GM04503 (cell line): ENCODE measurements around the gene PATL2.
"Not testable (repeated sequence)": the region's sequence is repeated elsewhere in the genome, so short reads cannot be mapped to it uniquely, and the experiment has no call there.

ENCODE experiments used
- DNase-seq: peaks from one replicate; pipeline ENCODE4 v3.0.0-alpha.2; 2012; ENCODE audit warnings: low read depth

Gene PATL2

DNA sequence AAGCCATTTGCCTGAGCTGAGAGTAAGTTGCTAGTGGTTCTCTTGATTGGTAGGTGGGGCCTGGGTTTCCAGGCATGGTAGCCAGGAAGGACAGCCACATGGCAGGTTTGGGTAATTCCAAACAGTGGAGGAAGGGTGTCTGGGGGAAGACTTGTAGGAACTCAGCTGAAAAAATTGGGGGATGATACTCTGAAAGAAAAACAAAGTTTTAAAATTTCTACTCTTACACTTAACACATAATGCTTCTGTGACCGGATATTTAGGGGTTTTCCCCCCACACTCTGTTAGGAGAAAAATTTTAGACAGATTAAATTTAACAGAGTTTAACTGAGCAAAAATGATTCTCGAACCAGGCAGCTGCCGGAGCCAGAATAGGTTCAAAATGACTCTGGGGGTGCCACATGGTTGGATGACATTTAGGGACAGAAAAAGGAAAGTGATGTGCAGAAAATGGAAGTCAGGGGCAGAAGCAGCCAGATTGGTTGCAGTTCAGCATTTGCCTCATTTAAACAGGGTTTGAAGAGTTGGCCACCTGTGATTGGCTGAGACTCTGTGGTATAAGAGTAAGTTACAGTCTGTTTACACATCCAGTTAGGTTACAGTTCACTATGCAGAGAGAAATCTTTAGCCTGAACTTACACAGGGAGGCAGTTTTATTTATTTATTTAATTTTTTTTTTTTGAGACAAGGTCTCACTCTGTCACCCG lies 8.3 kb upstream of the PATL2 start:
- no peak for DNase-seq

DNA sequence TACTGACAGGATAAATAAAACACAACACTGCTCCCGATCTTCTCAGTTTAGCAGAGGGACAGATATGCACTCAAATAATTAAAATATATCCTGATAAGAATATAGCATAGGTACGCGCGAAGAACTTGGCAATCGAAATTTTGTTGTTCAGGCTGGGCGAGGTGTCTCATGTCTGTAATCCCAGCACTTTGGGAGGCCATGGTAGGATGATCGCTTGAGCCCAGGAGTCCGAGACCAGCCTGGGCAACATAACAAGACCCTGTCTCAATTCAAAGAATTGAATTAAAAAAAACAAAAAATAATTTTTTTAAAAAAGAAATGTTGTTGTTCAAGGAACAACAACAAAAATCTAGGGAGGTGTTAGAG lies 7.8 kb upstream of the PATL2 start:
- DNase-seq: no peak

DNA sequence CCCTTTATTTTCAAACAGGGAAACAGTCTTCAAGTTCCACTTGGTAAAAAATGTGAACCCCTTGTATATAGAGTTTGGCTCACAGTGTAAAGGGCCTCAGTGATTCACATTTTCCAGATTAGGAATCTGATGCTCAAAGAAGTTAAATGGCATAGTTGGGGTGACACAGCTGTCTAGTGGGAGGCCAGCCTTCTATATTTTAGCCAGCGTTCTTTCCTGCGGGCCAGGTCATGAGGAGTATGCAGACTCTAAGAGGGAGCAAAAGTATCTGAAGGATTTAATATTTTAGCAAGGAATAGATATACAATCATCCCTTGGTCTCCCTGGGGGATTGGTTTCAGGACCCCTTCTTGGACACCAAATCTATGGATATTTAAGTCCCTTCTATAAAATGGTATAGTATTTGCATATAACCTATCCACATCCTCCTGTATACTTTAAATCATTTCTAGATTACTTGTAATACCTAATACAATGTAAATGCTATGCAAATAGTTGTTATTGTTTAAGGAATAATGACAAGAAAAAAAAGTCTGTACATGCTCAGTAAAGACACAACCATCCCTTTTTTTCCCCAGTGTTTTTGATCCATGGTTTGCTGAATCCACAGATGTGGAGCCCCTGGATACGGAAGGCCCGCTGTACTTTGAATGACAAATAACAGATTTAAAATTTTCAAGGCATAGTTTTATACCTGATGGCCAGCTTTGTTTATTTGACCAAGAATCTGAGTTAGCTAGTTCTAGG lies 7.2 kb upstream of the PATL2 start:
- DNase-seq: no peak

DNA sequence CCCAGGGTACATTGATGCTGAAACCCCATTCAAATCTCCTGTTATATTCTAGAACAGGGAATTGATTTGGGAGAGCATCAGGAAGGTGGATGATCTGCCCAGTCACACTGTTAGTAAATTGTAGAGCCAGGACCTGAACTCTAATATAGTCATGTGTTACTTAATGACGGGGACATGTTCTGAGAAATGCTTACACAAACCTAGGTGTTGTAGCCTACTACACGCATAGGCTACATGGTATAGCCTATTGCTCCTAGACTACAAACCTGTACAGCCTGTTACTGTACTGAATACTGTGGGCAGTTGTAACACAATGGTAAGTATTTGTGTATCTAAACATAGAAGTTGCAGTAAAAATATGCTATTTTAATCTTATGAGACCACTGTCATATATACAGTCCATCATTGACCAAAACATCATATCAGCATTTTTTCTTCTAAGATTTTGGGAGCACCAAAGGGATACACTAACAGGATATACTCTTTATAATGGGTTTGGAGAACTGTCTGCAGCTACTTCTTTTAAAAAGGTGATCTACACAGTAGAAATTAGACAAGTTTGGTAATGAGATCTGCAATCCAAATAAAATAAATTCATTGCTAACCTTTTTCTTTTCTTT lies 6.0 kb upstream of the PATL2 start:
- DNase-seq: no peak

DNA sequence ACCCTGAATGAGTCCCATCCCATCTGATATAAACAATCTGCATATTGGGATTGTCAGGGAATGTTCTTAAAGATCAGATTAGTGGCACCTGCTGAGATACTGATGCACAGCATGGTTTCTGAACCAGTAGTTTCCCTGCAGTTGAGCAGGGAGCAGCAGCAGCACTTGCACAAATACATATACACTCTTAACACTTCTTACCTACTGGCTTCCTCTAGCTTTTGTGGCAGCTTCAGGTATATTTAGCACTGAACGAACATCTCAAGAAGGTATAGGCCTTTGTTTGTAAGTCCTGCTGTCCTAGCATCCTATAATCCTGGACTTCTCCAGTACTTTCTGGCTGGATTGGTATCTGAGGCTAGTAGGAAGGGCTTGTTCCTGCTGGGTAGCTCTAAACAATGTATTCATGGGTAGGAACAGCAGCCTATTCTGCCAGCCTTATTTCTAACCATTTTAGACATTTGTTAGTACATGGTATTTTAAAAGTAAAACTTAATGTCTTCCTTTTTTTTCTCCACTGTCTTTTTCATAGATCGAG lies 4.7 kb upstream of the PATL2 start:
- DNase-seq: no peak

DNA sequence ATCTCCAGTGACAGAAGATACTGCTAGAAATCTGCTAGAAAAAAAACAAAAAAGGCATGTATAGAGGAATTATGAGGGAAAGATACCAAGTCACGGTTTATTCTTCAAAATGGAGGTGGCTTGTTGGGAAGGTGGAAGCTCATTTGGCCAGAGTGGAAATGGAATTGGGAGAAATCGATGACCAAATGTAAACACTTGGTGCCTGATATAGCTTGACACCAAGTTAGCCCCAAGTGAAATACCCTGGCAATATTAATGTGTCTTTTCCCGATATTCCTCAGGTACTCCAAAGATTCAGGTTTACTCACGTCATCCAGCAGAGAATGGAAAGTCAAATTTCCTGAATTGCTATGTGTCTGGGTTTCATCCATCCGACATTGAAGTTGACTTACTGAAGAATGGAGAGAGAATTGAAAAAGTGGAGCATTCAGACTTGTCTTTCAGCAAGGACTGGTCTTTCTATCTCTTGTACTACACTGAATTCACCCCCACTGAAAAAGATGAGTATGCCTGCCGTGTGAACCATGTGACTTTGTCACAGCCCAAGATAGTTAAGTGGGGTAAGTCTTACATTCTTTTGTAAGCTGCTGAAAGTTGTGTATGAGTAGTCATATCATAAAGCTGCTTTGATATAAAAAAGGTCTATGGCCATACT lies 4.1 kb upstream of the PATL2 start:
- DNase-seq: no peak

DNA sequence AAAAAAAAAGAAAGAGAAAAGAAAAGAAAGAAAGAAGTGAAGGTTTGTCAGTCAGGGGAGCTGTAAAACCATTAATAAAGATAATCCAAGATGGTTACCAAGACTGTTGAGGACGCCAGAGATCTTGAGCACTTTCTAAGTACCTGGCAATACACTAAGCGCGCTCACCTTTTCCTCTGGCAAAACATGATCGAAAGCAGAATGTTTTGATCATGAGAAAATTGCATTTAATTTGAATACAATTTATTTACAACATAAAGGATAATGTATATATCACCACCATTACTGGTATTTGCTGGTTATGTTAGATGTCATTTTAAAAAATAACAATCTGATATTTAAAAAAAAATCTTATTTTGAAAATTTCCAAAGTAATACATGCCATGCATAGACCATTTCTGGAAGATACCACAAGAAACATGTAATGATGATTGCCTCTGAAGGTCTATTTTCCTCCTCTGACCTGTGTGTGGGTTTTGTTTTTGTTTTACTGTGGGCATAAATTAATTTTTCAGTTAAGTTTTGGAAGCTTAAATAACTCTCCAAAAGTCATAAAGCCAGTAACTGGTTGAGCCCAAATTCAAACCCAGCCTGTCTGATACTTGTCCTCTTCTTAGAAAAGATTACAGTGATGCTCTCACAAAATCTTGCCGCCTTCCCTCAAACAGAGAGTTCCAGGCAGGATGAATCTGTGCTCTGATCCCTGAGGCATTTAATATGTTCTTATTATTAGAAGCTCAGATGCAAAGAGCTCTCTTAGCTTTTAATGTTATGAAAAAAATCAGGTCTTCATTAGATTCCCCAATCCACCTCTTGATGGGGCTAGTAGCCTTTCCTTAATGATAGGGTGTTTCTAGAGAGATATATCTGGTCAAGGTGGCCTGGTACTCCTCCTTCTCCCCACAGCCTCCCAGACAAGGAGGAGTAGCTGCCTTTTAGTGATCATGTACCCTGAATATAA lies 2.2 kb upstream of the PATL2 start:
- no peak for DNase-seq

DNA sequence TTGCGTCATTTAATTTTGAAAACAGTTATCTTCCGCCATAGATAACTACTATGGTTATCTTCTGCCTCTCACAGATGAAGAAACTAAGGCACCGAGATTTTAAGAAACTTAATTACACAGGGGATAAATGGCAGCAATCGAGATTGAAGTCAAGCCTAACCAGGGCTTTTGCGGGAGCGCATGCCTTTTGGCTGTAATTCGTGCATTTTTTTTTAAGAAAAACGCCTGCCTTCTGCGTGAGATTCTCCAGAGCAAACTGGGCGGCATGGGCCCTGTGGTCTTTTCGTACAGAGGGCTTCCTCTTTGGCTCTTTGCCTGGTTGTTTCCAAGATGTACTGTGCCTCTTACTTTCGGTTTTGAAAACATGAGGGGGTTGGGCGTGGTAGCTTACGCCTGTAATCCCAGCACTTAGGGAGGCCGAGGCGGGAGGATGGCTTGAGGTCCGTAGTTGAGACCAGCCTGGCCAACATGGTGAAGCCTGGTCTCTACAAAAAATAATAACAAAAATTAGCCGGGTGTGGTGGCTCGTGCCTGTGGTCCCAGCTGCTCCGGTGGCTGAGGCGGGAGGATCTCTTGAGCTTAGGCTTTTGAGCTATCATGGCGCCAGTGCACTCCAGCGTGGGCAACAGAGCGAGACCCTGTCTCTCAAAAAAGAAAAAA lies 1.4 kb upstream of the PATL2 start:
- no peak for DNase-seq

DNA sequence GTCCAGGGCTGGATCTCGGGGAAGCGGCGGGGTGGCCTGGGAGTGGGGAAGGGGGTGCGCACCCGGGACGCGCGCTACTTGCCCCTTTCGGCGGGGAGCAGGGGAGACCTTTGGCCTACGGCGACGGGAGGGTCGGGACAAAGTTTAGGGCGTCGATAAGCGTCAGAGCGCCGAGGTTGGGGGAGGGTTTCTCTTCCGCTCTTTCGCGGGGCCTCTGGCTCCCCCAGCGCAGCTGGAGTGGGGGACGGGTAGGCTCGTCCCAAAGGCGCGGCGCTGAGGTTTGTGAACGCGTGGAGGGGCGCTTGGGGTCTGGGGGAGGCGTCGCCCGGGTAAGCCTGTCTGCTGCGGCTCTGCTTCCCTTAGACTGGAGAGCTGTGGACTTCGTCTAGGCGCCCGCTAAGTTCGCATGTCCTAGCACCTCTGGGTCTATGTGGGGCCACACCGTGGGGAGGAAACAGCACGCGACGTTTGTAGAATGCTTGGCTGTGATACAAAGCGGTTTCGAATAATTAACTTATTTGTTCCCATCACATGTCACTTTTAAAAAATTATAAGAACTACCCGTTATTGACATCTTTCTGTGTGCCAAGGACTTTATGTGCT lies 721 bp upstream of the PATL2 start:
- DNase-seq: no peak

DNA sequence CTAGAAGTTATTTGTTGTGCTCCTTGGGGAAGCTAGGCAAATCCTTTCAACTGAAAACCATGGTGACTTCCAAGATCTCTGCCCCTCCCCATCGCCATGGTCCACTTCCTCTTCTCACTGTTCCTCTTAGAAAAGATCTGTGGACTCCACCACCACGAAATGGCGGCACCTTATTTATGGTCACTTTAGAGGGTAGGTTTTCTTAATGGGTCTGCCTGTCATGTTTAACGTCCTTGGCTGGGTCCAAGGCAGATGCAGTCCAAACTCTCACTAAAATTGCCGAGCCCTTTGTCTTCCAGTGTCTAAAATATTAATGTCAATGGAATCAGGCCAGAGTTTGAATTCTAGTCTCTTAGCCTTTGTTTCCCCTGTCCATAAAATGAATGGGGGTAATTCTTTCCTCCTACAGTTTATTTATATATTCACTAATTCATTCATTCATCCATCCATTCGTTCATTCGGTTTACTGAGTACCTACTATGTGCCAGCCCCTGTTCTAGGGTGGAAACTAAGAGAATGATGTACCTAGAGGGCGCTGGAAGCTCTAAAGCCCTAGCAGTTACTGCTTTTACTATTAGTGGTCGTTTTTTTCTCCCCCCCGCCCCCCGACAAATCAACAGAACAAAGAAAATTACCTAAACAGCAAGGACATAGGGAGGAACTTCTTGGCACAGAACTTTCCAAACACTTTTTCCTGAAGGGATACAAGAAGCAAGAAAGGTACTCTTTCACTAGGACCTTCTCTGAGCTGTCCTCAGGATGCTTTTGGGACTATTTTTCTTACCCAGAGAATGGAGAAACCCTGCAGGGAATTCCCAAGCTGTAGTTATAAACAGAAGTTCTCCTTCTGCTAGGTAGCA lies 657 bp downstream of the PATL2 start:
- no peak for DNase-seq

DNA sequence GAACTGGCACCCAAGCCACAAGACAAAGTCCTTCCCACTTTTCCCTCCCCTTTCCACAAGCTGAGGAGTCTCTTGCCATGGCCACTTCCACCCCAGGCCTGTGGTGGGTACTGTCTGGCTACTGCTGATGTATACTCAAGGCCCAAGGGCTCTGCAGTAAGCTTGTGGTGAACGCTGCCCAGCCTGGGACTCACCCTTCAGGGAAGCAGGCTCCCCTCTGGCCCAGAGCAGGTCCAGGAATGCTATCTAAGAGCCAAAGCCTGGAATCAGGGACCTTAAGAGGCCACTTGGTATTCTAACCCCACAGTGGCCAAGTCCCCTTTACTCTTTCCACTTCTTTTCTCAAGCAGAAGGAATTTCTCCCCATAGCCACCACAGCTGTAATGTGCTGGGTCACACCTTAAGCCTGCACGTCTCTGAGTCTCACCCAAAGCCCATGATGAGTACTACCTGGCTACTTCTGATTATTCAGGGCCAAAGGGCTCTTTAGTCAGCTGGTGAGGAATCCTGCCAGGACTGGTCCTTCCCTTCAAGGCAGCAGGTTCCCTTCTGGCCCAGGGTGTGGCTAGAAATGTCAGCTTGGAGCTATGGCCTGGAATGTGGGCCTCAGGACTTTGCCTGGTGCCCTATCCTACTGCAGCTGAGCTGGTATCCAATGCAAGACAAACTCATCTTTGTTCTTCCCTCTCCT lies 4.0 kb downstream of the PATL2 start:
- DNase-seq: no peak

DNA sequence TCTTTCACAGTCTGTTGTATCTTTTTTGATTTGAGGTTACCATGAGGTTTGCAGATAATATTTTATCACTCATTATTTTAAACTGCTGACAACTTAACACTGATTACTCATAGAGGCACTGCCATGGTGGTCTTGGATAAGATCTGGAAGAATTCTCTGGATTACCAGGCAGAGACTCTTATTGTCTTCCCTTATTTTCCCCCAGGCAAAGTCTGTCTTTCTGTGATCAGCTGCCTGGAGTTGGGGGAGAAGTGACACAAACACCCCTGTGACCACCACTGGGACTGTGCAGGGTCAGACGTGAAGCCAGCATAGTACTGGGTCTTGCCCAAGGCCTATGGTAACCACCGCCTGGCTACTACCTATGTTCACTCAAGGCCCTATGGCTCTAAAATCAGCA lies 4.7 kb downstream of the PATL2 start:
- no peak for DNase-seq

DNA sequence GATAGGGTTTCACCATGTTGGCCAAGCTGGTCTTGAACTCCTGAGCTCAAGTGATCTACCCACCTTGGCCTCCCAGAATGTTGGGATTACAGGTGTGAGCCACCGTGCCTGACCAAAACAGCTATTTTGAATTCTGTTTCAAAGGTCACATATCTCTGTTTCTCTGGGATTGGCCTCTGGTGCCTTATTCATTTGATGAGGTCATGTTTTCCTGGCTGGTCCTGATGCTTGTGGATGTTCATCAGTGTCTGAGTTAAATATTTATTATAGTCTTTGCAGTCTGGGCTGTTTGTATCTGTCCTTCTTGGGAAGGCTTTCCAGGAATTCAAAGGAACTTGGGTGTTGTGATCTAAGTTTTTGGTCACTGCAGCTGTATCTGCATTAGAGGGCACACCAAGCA lies 5.1 kb downstream of the PATL2 start:
- DNase-seq: no peak

DNA sequence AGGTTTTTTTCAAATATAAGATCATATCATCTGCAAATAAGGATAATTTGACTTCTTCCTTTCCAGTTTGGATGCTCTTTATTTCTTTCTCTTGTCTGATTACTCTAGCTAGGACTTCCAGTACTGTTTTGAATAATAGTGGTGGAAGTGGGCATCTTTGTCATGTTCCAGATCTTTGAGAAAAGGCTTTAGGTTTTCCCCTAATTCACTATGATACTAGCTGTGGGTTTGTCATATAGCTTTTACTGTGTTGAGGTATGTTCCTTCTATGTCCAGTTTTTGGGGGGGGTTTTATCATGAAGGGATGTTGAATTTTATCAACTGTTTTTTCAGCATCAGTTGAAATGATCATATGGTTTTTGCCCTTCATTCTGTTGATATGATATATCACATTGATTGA lies 10.4 kb downstream of the PATL2 start:
- DNase-seq: not testable (repeated sequence)

DNA sequence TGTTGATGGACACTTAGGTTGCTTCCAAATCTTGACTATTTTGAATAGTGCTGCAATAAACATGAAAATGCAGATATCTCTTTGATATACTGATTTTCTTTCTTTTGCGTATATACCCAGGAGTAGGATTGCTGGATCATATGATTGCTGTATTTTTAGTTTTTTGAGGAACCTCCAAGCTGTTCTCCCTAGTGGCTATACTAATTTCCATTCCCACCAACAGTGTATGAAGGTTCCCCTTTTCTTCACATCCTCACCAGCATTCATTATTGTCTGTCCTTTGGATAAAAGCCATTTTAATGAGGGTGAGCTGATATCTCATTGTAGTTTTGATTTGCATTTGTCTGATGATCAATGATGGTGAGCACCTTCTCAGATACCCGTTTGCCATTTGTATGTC lies 12.5 kb downstream of the PATL2 start:
- DNase-seq: no peak

DNA sequence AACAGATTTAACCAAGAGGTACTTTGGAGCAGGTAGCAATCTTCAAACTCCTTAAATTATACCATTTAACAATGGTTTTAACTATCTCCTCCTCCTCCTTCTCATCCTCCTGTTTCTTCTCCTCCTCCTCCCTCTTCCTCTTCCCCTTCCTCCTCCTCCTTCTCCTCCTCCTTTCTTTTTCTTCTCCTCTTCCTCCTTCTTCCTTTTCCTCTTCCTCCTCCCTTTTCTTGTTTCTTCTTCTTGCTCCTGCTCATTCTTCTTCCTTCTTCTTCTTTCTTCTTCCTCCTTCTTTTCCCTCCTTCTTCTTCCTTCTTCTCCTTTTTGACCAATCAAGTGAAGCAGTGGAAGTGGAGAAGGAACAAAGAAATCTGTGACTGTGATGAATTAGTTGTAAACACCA lies 14.1 kb downstream of the PATL2 start:
- DNase-seq: no peak

DNA sequence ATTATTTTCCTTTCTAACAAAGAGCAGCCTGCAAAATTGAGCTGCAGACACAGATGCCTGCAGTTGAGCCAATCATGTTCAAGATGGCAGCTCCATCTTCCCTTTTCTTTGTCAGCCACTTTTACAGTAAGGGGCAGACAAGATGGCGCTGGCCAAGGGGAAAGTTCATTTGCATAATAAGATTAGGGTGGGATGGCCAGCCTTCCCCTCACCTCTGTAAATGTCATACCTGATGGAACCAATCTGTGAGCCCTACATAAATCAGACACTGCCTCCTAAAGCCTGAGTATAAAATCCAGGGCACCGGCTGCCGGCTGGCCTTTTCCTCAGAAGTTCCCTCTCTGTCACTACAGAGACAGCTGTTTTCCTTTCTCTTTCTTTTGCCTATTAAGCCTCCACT lies 15.8 kb downstream of the PATL2 start:
- no peak for DNase-seq

DNA sequence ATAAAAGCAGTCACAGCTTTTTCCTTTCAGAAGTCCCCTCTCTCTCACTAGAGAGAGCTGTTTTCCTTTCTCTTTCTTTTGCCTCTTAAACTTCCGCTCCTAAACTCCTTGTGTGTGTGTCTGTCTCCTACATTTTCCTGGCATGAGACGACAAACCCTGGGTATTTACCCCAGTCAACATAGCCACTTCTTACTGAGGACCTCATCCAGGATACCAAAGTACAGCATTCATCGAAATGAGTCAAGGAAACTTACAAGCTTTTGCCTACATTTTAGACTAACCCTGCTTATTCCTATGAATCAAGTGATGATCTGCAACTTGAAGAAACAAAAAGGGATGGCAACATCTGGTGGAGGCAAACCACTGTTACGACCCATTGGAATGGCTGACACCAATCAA lies 16.7 kb downstream of the PATL2 start:
- DNase-seq: no peak

DNA sequence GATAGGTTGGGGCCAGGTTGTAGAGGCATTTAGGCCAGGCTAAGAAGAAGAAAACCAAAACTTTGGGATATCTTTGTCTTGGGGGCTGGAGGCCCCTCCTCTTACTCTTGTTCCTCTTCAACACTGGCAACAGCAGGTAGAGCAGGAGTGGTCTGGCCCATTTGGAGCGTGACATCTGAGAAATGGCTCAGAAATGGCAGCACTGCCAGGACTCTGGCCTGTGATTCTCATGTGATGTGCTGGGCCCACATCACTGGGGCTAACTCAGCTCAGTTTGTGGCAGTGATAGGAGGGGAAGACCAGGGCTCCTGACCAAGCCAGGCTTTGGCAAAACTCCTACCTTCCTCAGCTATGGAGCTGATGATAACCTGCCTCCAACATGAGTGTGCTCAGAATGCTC lies 18.5 kb downstream of the PATL2 start:
- no peak for DNase-seq
